Measurements from ENCODE around the gene CD99.

CD99 gene

GRCh38 chrX:2765549-2765830 lies 74.4 kb downstream of the CD99 start:
- Histone ChIP-seq H3K4me2 (ENCODE audit: low read depth, low read length) (no peak overlapping the region), H3K4me1 (ENCODE audit: low read length) (no peaks in the 10 kb centered on the region), H3F3A (ENCODE audit: insufficient read depth, low read length) (no peaks in the 10 kb centered on the region), H3K9ac (ENCODE audit: low read length) (no peak overlapping the region), H2AFZ (ENCODE audit: low read length) (no peak overlapping the region), H3K36me3 (replicated peaks; ENCODE audit: insufficient read depth, low read length) (no peaks in the 10 kb centered on the region), H3K79me2 (ENCODE audit: low read length) (no peaks in the 10 kb centered on the region), H3K9me3 (replicated peaks; ENCODE audit: insufficient read depth, low read length) (no peaks in the 10 kb centered on the region), H3K4me3 (ENCODE audit: low read length) (no peak overlapping the region), H3K9me2 (replicated peaks; ENCODE audit: insufficient read depth, low read length) (no peaks in the 10 kb centered on the region), H3K27me3 (replicated peaks; ENCODE audit: insufficient read depth, low read length) (no peaks in the 10 kb centered on the region), H3K27ac (ENCODE audit: low read length) (no peak overlapping the region), H4K20me1 (ENCODE audit: insufficient read depth, low read length) (no peaks in the 10 kb centered on the region)
- TF ChIP-seq, protein P1, sequence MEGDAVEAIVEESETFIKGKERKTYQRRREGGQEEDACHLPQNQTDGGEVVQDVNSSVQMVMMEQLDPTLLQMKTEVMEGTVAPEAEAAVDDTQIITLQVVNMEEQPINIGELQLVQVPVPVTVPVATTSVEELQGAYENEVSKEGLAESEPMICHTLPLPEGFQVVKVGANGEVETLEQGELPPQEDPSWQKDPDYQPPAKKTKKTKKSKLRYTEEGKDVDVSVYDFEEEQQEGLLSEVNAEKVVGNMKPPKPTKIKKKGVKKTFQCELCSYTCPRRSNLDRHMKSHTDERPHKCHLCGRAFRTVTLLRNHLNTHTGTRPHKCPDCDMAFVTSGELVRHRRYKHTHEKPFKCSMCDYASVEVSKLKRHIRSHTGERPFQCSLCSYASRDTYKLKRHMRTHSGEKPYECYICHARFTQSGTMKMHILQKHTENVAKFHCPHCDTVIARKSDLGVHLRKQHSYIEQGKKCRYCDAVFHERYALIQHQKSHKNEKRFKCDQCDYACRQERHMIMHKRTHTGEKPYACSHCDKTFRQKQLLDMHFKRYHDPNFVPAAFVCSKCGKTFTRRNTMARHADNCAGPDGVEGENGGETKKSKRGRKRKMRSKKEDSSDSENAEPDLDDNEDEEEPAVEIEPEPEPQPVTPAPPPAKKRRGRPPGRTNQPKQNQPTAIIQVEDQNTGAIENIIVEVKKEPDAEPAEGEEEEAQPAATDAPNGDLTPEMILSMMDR (IDR thresholded peaks at IDR 0.05; ENCODE audit: low read length), result no peak
- TF ChIP-seq EZH2phosphoT487 (IDR thresholded peaks at IDR 0.05; ENCODE audit: low read length) (no peak), EZH2 (optimal IDR thresholded peaks at IDR 0.05; ENCODE audit: low read depth, low read length) (no peak)
- DNase-seq, result no peak

DNA sequence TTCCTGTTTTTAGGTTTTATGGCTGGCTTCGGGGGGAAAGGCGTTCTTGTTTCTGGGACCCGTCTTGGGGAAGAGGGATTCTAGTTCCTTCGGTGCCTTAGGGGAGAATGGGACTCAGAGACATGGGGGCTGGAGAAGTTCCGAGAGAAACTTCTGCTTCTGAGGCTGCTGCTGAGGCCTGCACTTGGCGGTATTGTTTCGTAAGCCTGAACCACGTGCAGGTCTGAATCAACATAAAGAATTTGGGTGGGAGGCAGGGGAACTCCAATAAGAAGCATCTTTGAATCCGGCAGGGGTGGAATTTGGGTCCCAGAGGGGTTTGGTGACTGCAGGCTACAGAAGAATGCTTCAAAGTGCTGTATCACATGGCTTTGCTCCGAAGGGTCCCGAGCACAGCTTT lies 75.8 kb downstream of the CD99 start:
- Histone ChIP-seq H3K4me3 (ENCODE audit: low read length) (no peak overlapping the region), H3K9me2 (replicated peaks; ENCODE audit: insufficient read depth, low read length) (no peaks in the 10 kb centered on the region), H3K27ac (ENCODE audit: low read length) (no peak overlapping the region)

GRCh38 chrX:2767631-2768455 lies 76.7 kb downstream of the CD99 start:
- no peak for DNase-seq

More for the DNA sequence above, 75.8 kb downstream of the CD99 start:
- Histone ChIP-seq H3K9me3 (replicated peaks; ENCODE audit: insufficient read depth, low read length) (no peaks in the 10 kb centered on the region), H3K4me2 (ENCODE audit: low read depth, low read length) (no peak overlapping the region), H3F3A (ENCODE audit: insufficient read depth, low read length) (no peaks in the 10 kb centered on the region), H3K9ac (ENCODE audit: low read length) (no peak overlapping the region), H3K36me3 (replicated peaks; ENCODE audit: insufficient read depth, low read length) (no peaks in the 10 kb centered on the region), H3K27me3 (replicated peaks; ENCODE audit: insufficient read depth, low read length) (no peaks in the 10 kb centered on the region), H3K4me1 (ENCODE audit: low read length) (no peaks in the 10 kb centered on the region), H2AFZ (ENCODE audit: low read length) (no peak overlapping the region), H3K79me2 (ENCODE audit: low read length) (no peaks in the 10 kb centered on the region), H4K20me1 (ENCODE audit: insufficient read depth, low read length) (no peaks in the 10 kb centered on the region)
- DNase-seq, result no peak
- TF ChIP-seq, protein P1 (IDR thresholded peaks at IDR 0.05; ENCODE audit: low read length), result no peak
- TF ChIP-seq EZH2 (optimal IDR thresholded peaks at IDR 0.05; ENCODE audit: low read depth, low read length) (no peak), EZH2phosphoT487 (IDR thresholded peaks at IDR 0.05; ENCODE audit: low read length) (no peak)

More at GRCh38 chrX:2767631-2768455, 76.7 kb downstream of the CD99 start:
- Histone ChIP-seq H3K9me2 (replicated peaks; ENCODE audit: insufficient read depth, low read length) (no peaks in the 10 kb centered on the region), H3K79me2 (ENCODE audit: low read length) (no peaks in the 10 kb centered on the region), H2AFZ (ENCODE audit: low read length) (no peak overlapping the region), H3K27ac (ENCODE audit: low read length) (no peak overlapping the region), H3K9ac (ENCODE audit: low read length) (no peak overlapping the region), H3K4me3 (ENCODE audit: low read length) (no peak overlapping the region), H3K9me3 (replicated peaks; ENCODE audit: insufficient read depth, low read length) (no peaks in the 10 kb centered on the region), H3K27me3 (replicated peaks; ENCODE audit: insufficient read depth, low read length) (no peaks in the 10 kb centered on the region), H4K20me1 (ENCODE audit: insufficient read depth, low read length) (no peaks in the 10 kb centered on the region), H3K4me2 (ENCODE audit: low read depth, low read length) (no peak overlapping the region), H3F3A (ENCODE audit: insufficient read depth, low read length) (no peaks in the 10 kb centered on the region), H3K4me1 (ENCODE audit: low read length) (no peaks in the 10 kb centered on the region), H3K36me3 (replicated peaks; ENCODE audit: insufficient read depth, low read length) (no peaks in the 10 kb centered on the region)
- TF ChIP-seq EZH2phosphoT487 (IDR thresholded peaks at IDR 0.05; ENCODE audit: low read length) (no peak), EZH2 (optimal IDR thresholded peaks at IDR 0.05; ENCODE audit: low read depth, low read length) (no peak)
- TF ChIP-seq, protein P1 (IDR thresholded peaks at IDR 0.05; ENCODE audit: low read length), result no peak

Data from MM.1S (cell line).